Mesenchymal stem cell (in vitro differentiated cells and primary cell): ENCODE results near the gene SNAP25.

Source experiments
- DNase-seq: peaks from one replicate; pipeline ENCODE4 v3.0.0-alpha.2; 2013
- H2AFZ ChIP-seq: one replicate; pipeline ENCODE4 v1.6.1; 2013; ENCODE audit warnings: low read depth, mild to moderate bottlenecking, control low read depth, inconsistent platforms, low read length, moderate library complexity
- H2AK5ac ChIP-seq: 2 replicates; pipeline ENCODE4 v1.6.1; 2013; ENCODE audit warnings: low read length, moderate library complexity, mild to moderate bottlenecking, inconsistent platforms; ENCODE audit not compliant: severe bottlenecking
- H2BK120ac ChIP-seq: one replicate; pipeline ENCODE4 v1.6.1; 2013; ENCODE audit warnings: low read depth, mild to moderate bottlenecking, inconsistent platforms, low read length, moderate library complexity
- H2BK12ac ChIP-seq, 2 experiments: one replicate each; pipeline ENCODE4 v1.6.1; 2013; ENCODE audit warnings: inconsistent platforms in 2 of 2, low read length in 2 of 2, mild to moderate bottlenecking in 2 of 2, moderate library complexity in 2 of 2, control low read depth in 1 of 2
- H2BK15ac ChIP-seq: one replicate; pipeline ENCODE4 v1.6.1; 2013; ENCODE audit warnings: mild to moderate bottlenecking, low read depth, inconsistent platforms; ENCODE audit not compliant: poor library complexity, severe bottlenecking
- H2BK5ac ChIP-seq: 2 replicates; pipeline ENCODE4 v1.6.1; 2013; ENCODE audit warnings: low read depth, mild to moderate bottlenecking, low read length, control low read depth, inconsistent platforms; ENCODE audit not compliant: poor library complexity, severe bottlenecking
- H3K14ac ChIP-seq, 2 experiments: one replicate each; pipeline ENCODE4 v1.6.1; 2013; ENCODE audit warnings: inconsistent platforms in 2 of 2, low read length in 2 of 2, control low read depth in 1 of 2, mild to moderate bottlenecking in 1 of 2, moderate library complexity in 1 of 2
- H3K18ac ChIP-seq, 2 experiments: one replicate each; pipeline ENCODE4 v1.6.1; 2013; ENCODE audit warnings: inconsistent platforms in 2 of 2, low read length in 2 of 2, control low read depth in 1 of 2, low read depth in 1 of 2, mild to moderate bottlenecking in 1 of 2
- H3K23ac ChIP-seq, 2 experiments: one replicate each; pipeline ENCODE4 v1.6.1; 2013; ENCODE audit warnings: inconsistent platforms in 2 of 2, low read length in 2 of 2, mild to moderate bottlenecking in 2 of 2, moderate library complexity in 2 of 2, control low read depth in 1 of 2
- H3K27ac ChIP-seq: 2 replicates; pipeline ENCODE4 v1.5.1; 2013; ENCODE audit warnings: mild to moderate bottlenecking, moderate library complexity, low read length, control low read depth, inconsistent platforms; ENCODE audit not compliant: poor library complexity, severe bottlenecking
- H3K27me3 ChIP-seq, 2 experiments: 2 replicates each; pipeline versions ENCODE4 v1.6.1 to v1.7.0; 2013; ENCODE audit warnings: low read length in 2 of 2, mild to moderate bottlenecking in 2 of 2, moderate library complexity in 2 of 2, control low read depth in 1 of 2, inconsistent platforms in 1 of 2; ENCODE audit not compliant: control insufficient read depth in 1 of 2, insufficient read depth in 1 of 2
- H3K36me3 ChIP-seq, 2 experiments: 2 replicates each; pipeline versions ENCODE4 v1.6.1 to v1.7.0; 2013; ENCODE audit warnings: low read length in 2 of 2, control low read depth in 1 of 2, inconsistent platforms in 1 of 2, low read depth in 1 of 2, mild to moderate bottlenecking in 1 of 2; ENCODE audit not compliant: insufficient read depth in 2 of 2, control insufficient read depth in 1 of 2
- H3K4ac ChIP-seq, 2 experiments: one replicate each; pipeline ENCODE4 v1.6.1; 2013; ENCODE audit warnings: inconsistent platforms in 2 of 2, low read length in 2 of 2, mild to moderate bottlenecking in 2 of 2, moderate library complexity in 2 of 2, control low read depth in 1 of 2, low read depth in 1 of 2
- H3K4me1 ChIP-seq: 2 replicates; pipeline ENCODE4 v1.6.1; 2013; ENCODE audit warnings: low read depth, low read length, control low read depth; ENCODE audit not compliant: control insufficient read depth, insufficient read depth
- H3K4me2 ChIP-seq: 2 replicates; pipeline ENCODE4 v1.6.1; 2013; ENCODE audit warnings: low read length, mild to moderate bottlenecking, inconsistent platforms; ENCODE audit not compliant: poor library complexity, severe bottlenecking
- H3K4me3 ChIP-seq, 2 experiments: 2 replicates each; pipeline versions ENCODE4 v1.5.1 to v1.7.0; 2013; ENCODE audit warnings: low read length in 2 of 2, mild to moderate bottlenecking in 2 of 2, control low read depth in 1 of 2, low read depth in 1 of 2; ENCODE audit not compliant: insufficient read depth in 1 of 2
- H3K79me1 ChIP-seq: replicated peaks from 2 replicates; pipeline ENCODE4 v1.6.1; 2013; ENCODE audit warnings: mild to moderate bottlenecking, control low read depth, low read length, inconsistent platforms; ENCODE audit not compliant: poor library complexity, severe bottlenecking
- H3K9ac ChIP-seq: 2 replicates; pipeline ENCODE4 v1.7.0; 2013; ENCODE audit warnings: mild to moderate bottlenecking, low read length, moderate library complexity
- H3K9me3 ChIP-seq: 2 replicates; pipeline ENCODE4 v1.7.0; 2013; ENCODE audit warnings: mild to moderate bottlenecking, low read length; ENCODE audit not compliant: control insufficient read depth
- H4K8ac ChIP-seq: one replicate; pipeline ENCODE4 v1.6.1; 2013; ENCODE audit warnings: inconsistent platforms, mild to moderate bottlenecking, low read length, moderate library complexity
- H4K91ac ChIP-seq: one replicate; pipeline ENCODE4 v1.6.1; 2013; ENCODE audit warnings: mild to moderate bottlenecking, low read length, inconsistent platforms
- WGBS: methylation state at CpG from one replicate; pipeline ENCODE4 v1.1.7; 2013; ENCODE audit warnings: mixed read lengths; 5-methylcytosine and 5-hydroxymethylcytosine counted together

The SNAP25 gene

GRCh38 chr20:10319855-10320254 is 101.2 kb downstream of the SNAP25 start:
- Histone ChIP-seq H3K27me3 (peaks cover 0 to 8% of the 10 kb centered on the region in 2 experiments), H3K4me3 (no peak overlapping the region), H3K27ac (no peak overlapping the region), H2AK5ac (no peak overlapping the region), H2BK120ac (no peak overlapping the region), H3K18ac (no peak overlapping the region), H4K91ac (no peak overlapping the region), H2BK15ac (no peak overlapping the region), H2AFZ (no peak overlapping the region), H3K9ac (no peak overlapping the region), H3K9me3 (peaks cover 5% of the 10 kb centered on the region), H2BK12ac (no peak overlapping the region), H2BK5ac (no peak overlapping the region), H3K4ac (no peak overlapping the region), H3K23ac (no peak overlapping the region), H3K79me1 (no peaks in the 10 kb centered on the region), H3K36me3 (no peaks in the 10 kb centered on the region), H4K8ac (no peak overlapping the region), H3K4me2 (no peak overlapping the region), H3K4me1 (no peaks in the 10 kb centered on the region), H3K14ac (no peak overlapping the region)
- 90% methylated on average over 4 of the region's 4 CpGs for WGBS
- DNase-seq, result no peak

- Histone ChIP-seq H3K18ac (no peak overlapping the region), H3K4me1 (no peaks in the 10 kb centered on the region), H3K9ac (no peak overlapping the region), H2BK120ac (no peak overlapping the region), H3K36me3 (no peaks in the 10 kb centered on the region), H3K79me1 (no peaks in the 10 kb centered on the region), H4K91ac (no peak overlapping the region), H3K4me3 (no peak overlapping the region), H4K8ac (no peak overlapping the region), H2BK12ac (no peak overlapping the region), H3K14ac (no peak overlapping the region), H3K4me2 (no peak overlapping the region), H3K9me3 (peaks cover 4% of the 10 kb centered on the region), H2BK5ac (no peak overlapping the region), H3K23ac (no peak overlapping the region), H3K4ac (no peak overlapping the region), H2BK15ac (no peak overlapping the region), H2AFZ (no peak overlapping the region), H2AK5ac (no peak overlapping the region), H3K27me3 (peaks cover 0 to 8% of the 10 kb centered on the region in 2 experiments), H3K27ac (no peak overlapping the region)
- no peak for DNase-seq
These were observed 102.6 kb downstream of the SNAP25 start for GRCh38 chr20:10321138-10321717.

- no peaks in the 10 kb centered on the region for H3K4me1 ChIP-seq
- no peak overlapping the region for H2AK5ac ChIP-seq
- WGBS, result 63% methylated on average over 5 of the region's 6 CpGs
- H2BK120ac ChIP-seq, result no peak overlapping the region
- H4K91ac ChIP-seq, result no peak overlapping the region
- no peaks in the 10 kb centered on the region for H3K9me3 ChIP-seq
- no peak for DNase-seq
- no peak overlapping the region for H2BK12ac ChIP-seq
- H3K4me2 ChIP-seq, result no peak overlapping the region
- no peak overlapping the region for H2BK5ac ChIP-seq
- H3K4me3 ChIP-seq, result no peak overlapping the region
- no peaks in the 10 kb centered on the region for H3K79me1 ChIP-seq
- no peak overlapping the region for H2BK15ac ChIP-seq
- H3K23ac ChIP-seq, result no peak overlapping the region
- no peak overlapping the region for H3K4ac ChIP-seq
- no peaks in the 10 kb centered on the region for H3K36me3 ChIP-seq
- H2AFZ ChIP-seq, result no peak overlapping the region
- no peak overlapping the region for H3K27ac ChIP-seq
- H3K9ac ChIP-seq, result no peak overlapping the region
- H3K27me3 ChIP-seq, result peaks cover 0 to 8% of the 10 kb centered on the region in 2 experiments
- no peak overlapping the region for H4K8ac ChIP-seq
- no peak overlapping the region for H3K14ac ChIP-seq
- no peak overlapping the region for H3K18ac ChIP-seq
These were observed 103.7 kb downstream of the SNAP25 start for GRCh38 chr20:10322073-10323012.

GRCh38 chr20:10323729-10324128 is 105.1 kb downstream of the SNAP25 start:
- no peak overlapping the region for H2BK120ac ChIP-seq
- peaks cover 0 to 8% of the 10 kb centered on the region in 2 experiments for H3K27me3 ChIP-seq

More at GRCh38 chr20:10323729-10324128, 105.1 kb downstream of the SNAP25 start:
- WGBS, result 87% methylated on average over 4 of the region's 4 CpGs
- H3K36me3 ChIP-seq, result no peaks in the 10 kb centered on the region
- no peaks in the 10 kb centered on the region for H3K79me1 ChIP-seq
- no peak overlapping the region for H2BK12ac ChIP-seq
- H3K9ac ChIP-seq, result no peak overlapping the region
- H4K91ac ChIP-seq, result no peak overlapping the region
- H2BK5ac ChIP-seq, result no peak overlapping the region
- no peaks in the 10 kb centered on the region for H3K9me3 ChIP-seq
- no peak overlapping the region for H2AK5ac ChIP-seq
- H3K27ac ChIP-seq, result no peak overlapping the region
- H3K18ac ChIP-seq, result no peak overlapping the region
- H3K4me3 ChIP-seq, result no peak overlapping the region
- no peak overlapping the region for H3K23ac ChIP-seq
- no peak overlapping the region for H2BK15ac ChIP-seq
- H2AFZ ChIP-seq, result no peak overlapping the region
- H3K4me1 ChIP-seq, result no peaks in the 10 kb centered on the region
- H3K4me2 ChIP-seq, result no peak overlapping the region
- no peak overlapping the region for H3K14ac ChIP-seq
- no peak for DNase-seq
- no peak overlapping the region for H4K8ac ChIP-seq
- no peak overlapping the region for H3K4ac ChIP-seq
